Measurements from ENCODE around the gene NUP153. TPM values are rescaled to one million over a fixed set of nuclear protein-coding genes. Genes with fewer than 3 reads are reported as not detected.
"Not testable (repeated sequence)": the region's sequence is repeated elsewhere in the genome, so short reads cannot be mapped to it uniquely, and the experiment has no call there.

Gene NUP153
- total RNA-seq (ENCODE audit: unreplicated experiment): 39.0 TPM
- long read RNA-seq, partial matches to known transcripts: 1 of 2 reads
- long read RNA-seq, other reads (novel, unspliced or antisense): 1 of 2 reads

- Mint-ChIP-seq H3K4me3 (ENCODE audit: unreplicated experiment) (peak within 1 kb of the TSS; percentile 99), H3K36me3 (ENCODE audit: low read depth, unreplicated experiment) (peaks cover 9% of the 10 kb centered on the region), H3K27me3 (ENCODE audit: unreplicated experiment) (peaks cover 9% of the 10 kb centered on the region), H3K9me3 (ENCODE audit: unreplicated experiment) (no peaks in the 10 kb centered on the region), H3K4me1 (ENCODE audit: unreplicated experiment) (peaks cover 20% of the 10 kb centered on the region), H3K27ac (ENCODE audit: unreplicated experiment) (peak within 1 kb of the TSS; percentile 100)
- TF ChIP-seq CTCF (IDR thresholded peaks at IDR 0.05; ENCODE audit: unreplicated experiment): no peak
- DNase-seq (ENCODE audit: low spot score): peak; percentile 100
Measured at GRCh38 chr6:17706580-17707370, at the start of gene NUP153. Gene NUP153 (minus strand): TSS chr6:17706925. CDS start chr6:17706387, 538 bp downstream.

DNA sequence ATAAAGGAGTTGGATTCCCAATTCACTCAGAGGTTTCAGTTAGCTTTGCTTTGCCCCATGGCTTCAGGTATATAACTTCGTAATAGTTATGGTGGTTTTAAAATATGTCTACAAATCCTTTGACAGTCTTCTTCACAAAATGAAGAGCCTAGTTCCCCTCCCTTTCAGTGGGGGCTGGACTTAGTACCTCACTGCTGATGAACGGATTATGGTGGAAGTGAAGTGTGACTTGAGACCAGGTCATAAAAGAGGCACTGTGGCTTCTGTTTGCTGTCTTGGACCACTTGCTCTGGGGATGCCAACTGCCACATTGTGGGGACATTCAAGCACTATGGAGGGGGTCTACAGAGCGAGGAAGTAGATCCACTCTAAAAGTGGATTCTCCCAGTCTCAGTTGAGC is 47.5 kb upstream of the NUP153 start:
- Mint-ChIP-seq H3K4me3 (ENCODE audit: unreplicated experiment) (no peak overlapping the region), H3K27ac (ENCODE audit: unreplicated experiment) (no peak overlapping the region), H3K9me3 (ENCODE audit: unreplicated experiment) (no peaks in the 10 kb centered on the region), H3K27me3 (ENCODE audit: unreplicated experiment) (peaks cover 4% of the 10 kb centered on the region), H3K36me3 (ENCODE audit: low read depth, unreplicated experiment) (no peaks in the 10 kb centered on the region), H3K4me1 (ENCODE audit: unreplicated experiment) (no peaks in the 10 kb centered on the region)
- no peak for TF ChIP-seq CTCF (IDR thresholded peaks at IDR 0.05; ENCODE audit: unreplicated experiment)
- DNase-seq (ENCODE audit: low spot score): no peak

- not testable (repeated sequence) for H3K27ac Mint-ChIP-seq (ENCODE audit: unreplicated experiment); H3K9me3 Mint-ChIP-seq (ENCODE audit: unreplicated experiment); H3K4me1 Mint-ChIP-seq (ENCODE audit: unreplicated experiment); H3K27me3 Mint-ChIP-seq (ENCODE audit: unreplicated experiment); DNase-seq (ENCODE audit: low spot score); H3K4me3 Mint-ChIP-seq (ENCODE audit: unreplicated experiment); H3K36me3 Mint-ChIP-seq (ENCODE audit: low read depth, unreplicated experiment)
Measured at GRCh38 chr6:17745324-17745723, 38.6 kb upstream of the NUP153 start.

GRCh38 chr6:17744757-17745308 is 38.1 kb upstream of the NUP153 start:
- H3K4me1 Mint-ChIP-seq (ENCODE audit: unreplicated experiment); H3K36me3 Mint-ChIP-seq (ENCODE audit: low read depth, unreplicated experiment); H3K9me3 Mint-ChIP-seq (ENCODE audit: unreplicated experiment); H3K4me3 Mint-ChIP-seq (ENCODE audit: unreplicated experiment); H3K27ac Mint-ChIP-seq (ENCODE audit: unreplicated experiment); H3K27me3 Mint-ChIP-seq (ENCODE audit: unreplicated experiment); DNase-seq (ENCODE audit: low spot score): not testable (repeated sequence)

DNA sequence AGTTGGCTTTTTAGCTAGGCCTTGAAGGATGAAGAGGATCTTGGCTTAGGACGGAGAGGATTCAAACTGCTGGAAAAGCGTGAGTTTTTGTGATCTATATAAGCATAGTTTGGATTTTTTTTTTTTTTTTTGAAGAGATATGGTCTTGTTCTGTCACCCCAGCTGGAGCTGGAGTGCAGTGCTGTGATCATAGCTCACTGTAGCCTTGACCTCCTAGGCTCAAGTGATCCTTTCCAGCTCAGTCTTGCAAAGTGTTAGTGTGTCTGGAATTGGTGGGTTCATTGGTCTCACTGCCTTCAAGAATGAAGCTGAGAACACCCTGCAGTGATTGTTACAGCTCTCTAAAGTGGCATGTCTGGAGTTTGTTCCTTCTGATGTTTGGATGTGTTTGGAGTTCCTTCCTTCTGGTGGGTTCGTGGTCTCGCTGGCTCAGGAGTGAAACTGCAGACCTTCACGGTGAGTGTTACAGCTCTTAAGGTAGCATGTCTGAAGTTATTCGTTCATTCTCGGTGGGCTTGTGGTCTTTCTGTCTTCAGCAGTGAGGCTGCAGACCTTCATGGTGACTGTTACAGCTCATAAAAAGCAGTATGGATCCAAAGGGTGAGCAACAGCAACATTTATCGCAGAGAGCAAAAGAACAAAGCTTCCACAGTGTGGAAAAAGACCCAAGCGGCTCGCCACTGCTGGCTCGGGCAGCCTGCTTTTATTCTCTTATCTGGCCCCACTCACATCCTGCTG is 37.5 kb upstream of the NUP153 start:
- no peak for TF ChIP-seq CTCF (IDR thresholded peaks at IDR 0.05; ENCODE audit: unreplicated experiment)
- Mint-ChIP-seq H3K27me3 (ENCODE audit: unreplicated experiment) (peaks cover 9% of the 10 kb centered on the region), H3K4me3 (ENCODE audit: unreplicated experiment) (no peak overlapping the region), H3K27ac (ENCODE audit: unreplicated experiment) (no peak overlapping the region), H3K36me3 (ENCODE audit: low read depth, unreplicated experiment) (no peaks in the 10 kb centered on the region), H3K4me1 (ENCODE audit: unreplicated experiment) (peaks cover 8% of the 10 kb centered on the region), H3K9me3 (ENCODE audit: unreplicated experiment) (no peaks in the 10 kb centered on the region)
- DNase-seq (ENCODE audit: low spot score): no peak

All from endothelial cell (in vitro differentiated cells).